HG03439 (cell line): Measurements from ENCODE around the gene DCHS2.
"Not testable (repeated sequence)": the region's sequence is repeated elsewhere in the genome, so short reads cannot be mapped to it uniquely, and the experiment has no call there.

Experiments
- ATAC-seq: cut with Tn5 transposase; IDR thresholded peaks from one replicate; pipeline ENCODE4 v1.9.1; 2021; ENCODE audit warnings: mild to moderate bottlenecking, moderate library complexity; ENCODE audit not compliant: unreplicated experiment

The DCHS2 gene

GRCh38 chr4:154230091-154230490 lies 261.5 kb downstream of the DCHS2 start:
- no peak for ATAC-seq

GRCh38 chr4:154222875-154223274 lies 268.7 kb downstream of the DCHS2 start:
- ATAC-seq = no peak

GRCh38 chr4:154218051-154218450 lies 273.5 kb downstream of the DCHS2 start:
- ATAC-seq = no peak

- not testable (repeated sequence) for ATAC-seq
Observed at GRCh38 chr4:154217384-154217783, 274.2 kb downstream of the DCHS2 start.

GRCh38 chr4:154211506-154211905 lies 280.1 kb downstream of the DCHS2 start:
- no peak for ATAC-seq

- no peak for ATAC-seq
Observed at GRCh38 chr4:154208424-154208823, 283.2 kb downstream of the DCHS2 start.

GRCh38 chr4:154205471-154205870 lies 286.1 kb downstream of the DCHS2 start:
- ATAC-seq = no peak

- no peak for ATAC-seq
Observed at GRCh38 chr4:154194649-154195048, 296.9 kb downstream of the DCHS2 start.

GRCh38 chr4:154192585-154192984 lies 299.0 kb downstream of the DCHS2 start:
- ATAC-seq = no peak

GRCh38 chr4:154189346-154189745 lies 302.3 kb downstream of the DCHS2 start:
- ATAC-seq = no peak

- ATAC-seq = no peak
Observed at GRCh38 chr4:154186888-154187287, 304.7 kb downstream of the DCHS2 start.

GRCh38 chr4:154186035-154186434 lies 305.6 kb downstream of the DCHS2 start:
- no peak for ATAC-seq

GRCh38 chr4:154184238-154184637 lies 307.4 kb downstream of the DCHS2 start:
- no peak for ATAC-seq

GRCh38 chr4:154183264-154183663 lies 308.3 kb downstream of the DCHS2 start:
- no peak for ATAC-seq
